Islet of Langerhans (tissue), 1 donor: ENCODE results near the gene KRTAP10-2.
"Not testable (repeated sequence)": the region's sequence is repeated elsewhere in the genome, so short reads cannot be mapped to it uniquely, and the experiment has no call there.

Experiments used
- FAIRE-seq: peaks from one replicate; lab custom pipeline; 2011; peaks lifted over from hg19 to GRCh38; lab: Jason Lieb, UNC

KRTAP10-2 gene

DNA sequence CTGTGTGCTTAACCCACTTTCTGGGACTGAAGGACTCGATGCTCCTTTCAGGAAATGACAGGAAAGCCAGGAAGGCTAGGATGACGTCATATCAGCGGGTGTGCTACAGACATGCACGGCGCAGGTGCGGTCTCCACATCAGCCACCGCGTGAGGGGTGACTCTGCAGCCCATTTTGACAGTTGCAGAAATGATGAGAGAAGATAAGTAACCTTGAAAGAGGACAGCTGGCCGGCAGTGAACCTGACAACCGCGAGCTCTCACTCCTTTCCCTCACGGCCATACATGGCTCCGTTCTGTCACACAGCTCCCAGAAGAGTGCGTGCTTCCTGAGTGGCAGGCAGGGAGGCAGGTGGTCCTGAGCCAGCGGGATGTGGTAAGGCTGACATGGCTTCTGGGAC is 30.8 kb upstream of the KRTAP10-2 start:
- no peak for FAIRE-seq

GRCh38 chr21:44581158-44581557 is 29.9 kb upstream of the KRTAP10-2 start:
- no peak for FAIRE-seq

DNA sequence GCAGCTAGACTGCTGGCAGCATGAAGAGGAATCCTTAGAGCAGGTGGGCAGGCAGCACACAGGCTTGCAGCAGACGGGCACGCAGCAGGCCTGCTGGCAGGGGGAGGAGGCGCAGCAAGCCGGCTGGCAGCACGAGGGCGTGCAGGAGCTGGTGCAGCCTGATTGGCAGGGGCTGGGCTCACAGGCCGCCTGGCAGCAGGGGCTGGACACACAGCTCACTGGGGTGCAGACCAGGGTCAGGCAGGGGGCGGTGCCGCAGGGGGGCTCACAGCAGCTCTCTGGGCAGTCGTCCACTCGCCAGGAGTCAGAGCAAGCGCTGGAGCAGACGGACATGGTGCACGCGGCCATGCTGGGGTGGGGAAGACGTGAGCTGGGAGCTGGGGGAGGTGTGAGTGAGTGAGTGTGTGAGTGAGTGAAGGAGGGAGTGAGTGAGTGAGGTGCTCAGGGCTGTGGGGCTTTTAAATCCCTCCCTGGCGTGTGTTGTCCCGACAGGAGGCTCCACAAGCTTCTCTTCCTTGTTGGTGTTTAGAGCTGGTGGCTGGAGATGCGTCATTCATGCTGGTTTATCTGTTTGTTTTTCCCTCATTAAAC is 29.0 kb upstream of the KRTAP10-2 start, which contains the start of gene KRTAP10-5:
Gene KRTAP10-5, minus strand, starts transcription at position 374 of the 591 bp plus-strand sequence. Its CDS starts 26 bp downstream, at position 348.
- FAIRE-seq = not testable (repeated sequence)

GRCh38 chr21:44579833-44580144 is 28.5 kb upstream of the KRTAP10-2 start:
- FAIRE-seq = no peak

- no peak for FAIRE-seq
Measured at GRCh38 chr21:44579056-44579832, 27.9 kb upstream of the KRTAP10-2 start.

DNA sequence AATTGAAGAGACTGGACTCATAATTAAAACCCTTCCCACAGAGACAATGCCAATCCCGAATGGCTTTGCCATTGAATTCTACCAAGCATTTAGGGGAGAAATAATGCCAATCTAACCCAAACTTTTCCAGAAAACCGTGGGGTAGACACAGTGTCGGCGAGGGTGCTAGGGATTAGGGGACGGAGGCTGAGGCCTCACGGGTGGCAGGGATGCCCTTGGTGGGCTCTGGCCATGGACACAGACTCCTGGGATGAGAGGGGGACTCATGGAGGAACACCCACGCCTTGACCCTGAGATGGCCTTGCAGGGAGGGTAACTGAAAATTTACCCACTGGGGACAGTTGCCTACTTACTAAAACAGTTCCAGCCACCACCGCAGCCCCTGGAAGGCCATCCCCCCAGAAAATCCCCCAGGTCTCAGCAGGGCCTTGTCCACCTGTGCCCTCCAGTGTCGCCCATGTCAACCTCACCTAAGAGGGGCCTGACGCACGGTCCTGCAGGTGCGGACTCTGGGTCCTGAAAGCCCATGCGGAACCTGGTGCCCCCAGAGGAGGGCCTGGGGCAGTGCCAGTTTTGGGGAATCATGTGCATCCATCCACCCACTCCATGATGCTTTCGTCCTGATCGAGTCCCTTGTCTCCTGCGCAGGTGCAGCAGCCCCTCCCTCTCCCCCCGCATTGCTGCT is 27.2 kb upstream of the KRTAP10-2 start:
- no peak for FAIRE-seq

DNA sequence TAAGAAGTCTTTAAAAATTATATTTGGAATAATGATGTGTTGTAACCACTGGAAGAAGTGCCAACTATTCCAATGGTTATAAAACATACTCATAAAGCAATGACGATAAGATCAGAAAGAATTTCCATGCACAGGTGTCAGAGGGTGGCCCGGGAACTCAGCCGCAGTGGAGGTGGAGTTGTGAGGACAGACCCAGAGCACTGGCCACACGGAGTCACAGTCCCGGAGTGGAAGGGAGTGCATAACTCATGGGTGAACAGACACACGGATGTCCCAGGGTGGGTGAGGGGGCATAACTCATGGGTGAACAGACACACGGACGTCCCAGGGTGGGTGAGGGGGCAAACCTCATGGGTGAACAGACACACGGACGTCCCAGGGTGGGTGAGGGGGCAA is 24.7 kb upstream of the KRTAP10-2 start:
- FAIRE-seq = no peak

GRCh38 chr21:44575307-44576024 is 24.2 kb upstream of the KRTAP10-2 start:
- no peak for FAIRE-seq

DNA sequence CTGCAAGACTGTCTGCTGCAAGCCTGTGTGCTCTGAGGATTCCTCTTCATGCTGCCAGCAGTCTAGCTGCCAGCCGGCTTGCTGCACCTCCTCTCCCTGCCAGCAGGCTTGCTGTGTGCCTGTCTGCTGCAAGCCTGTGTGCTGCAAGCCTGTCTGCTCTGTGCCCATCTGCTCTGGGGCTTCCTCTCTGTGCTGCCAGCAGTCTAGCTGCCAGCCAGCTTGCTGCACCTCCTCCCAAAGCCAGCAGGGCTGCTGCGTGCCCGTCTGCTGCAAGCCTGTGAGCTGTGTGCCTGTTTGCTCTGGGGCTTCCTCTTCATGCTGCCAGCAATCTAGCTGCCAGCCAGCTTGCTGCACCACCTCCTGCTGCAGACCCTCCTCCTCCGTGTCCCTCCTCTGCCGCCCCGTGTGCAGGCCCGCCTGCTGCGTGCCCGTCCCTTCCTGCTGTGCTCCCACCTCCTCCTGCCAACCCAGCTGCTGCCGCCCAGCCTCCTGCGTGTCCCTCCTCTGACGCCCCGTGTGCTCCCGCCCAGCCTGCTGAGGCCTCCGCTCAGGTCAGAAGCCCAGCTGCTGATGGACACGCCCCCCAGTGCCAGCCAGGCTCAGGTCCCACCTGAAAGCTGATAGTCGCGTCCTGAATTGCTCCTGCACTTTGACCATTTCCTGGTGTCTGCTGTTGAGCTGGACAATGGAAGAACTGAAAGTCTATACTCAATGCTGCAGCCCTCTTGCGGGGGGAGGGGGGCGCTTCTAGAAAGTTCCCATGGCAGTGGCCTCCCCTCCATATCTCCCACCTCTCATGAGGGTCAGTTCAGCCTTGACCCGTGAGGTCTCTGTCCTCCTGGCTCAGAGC is 23.4 kb upstream of the KRTAP10-2 start:
- FAIRE-seq = no peak

GRCh38 chr21:44573630-44574456 is 22.5 kb upstream of the KRTAP10-2 start, which contains the start of gene KRTAP10-4:
Gene KRTAP10-4 (plus strand): TSS chr21:44573729. CDS start chr21:44573759, 30 bp downstream.
- FAIRE-seq = not testable (repeated sequence)

- FAIRE-seq = no peak
Measured at GRCh38 chr21:44572959-44573583, 21.8 kb upstream of the KRTAP10-2 start.

GRCh38 chr21:44571844-44572782 is 20.8 kb upstream of the KRTAP10-2 start:
- FAIRE-seq = no peak

GRCh38 chr21:44571296-44571695 is 20.0 kb upstream of the KRTAP10-2 start:
- FAIRE-seq = no peak

DNA sequence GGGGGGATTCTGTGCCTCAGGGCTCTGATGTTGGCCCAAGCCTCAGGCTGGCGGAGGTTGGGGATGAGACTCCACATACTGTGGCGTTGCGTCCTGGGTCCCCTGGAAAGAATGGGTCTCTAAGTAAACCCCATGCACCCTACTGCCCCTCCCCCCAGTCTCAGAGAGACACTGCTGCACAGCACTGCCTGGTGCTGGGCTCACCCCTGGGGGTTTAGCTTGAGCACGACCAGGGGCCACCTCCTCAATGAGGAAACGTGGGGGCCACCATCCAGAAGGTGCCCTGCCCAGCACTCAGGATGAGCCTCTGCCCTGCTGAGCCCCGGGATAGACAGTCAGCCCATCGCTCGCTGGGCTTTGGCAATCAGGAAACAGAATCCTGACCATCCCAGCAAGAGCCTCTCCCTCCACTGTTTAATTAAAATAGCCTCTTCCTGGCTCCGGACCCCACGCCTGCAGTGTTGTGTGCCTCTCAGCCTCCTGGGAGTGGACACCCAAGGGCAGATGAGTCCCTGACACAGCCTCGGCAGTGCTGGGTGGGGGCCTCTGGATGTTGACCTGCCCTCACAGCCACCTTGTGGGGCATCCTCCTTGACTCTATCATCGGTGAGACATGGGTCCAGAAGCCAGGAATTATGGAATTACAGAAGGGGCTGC is 18.7 kb upstream of the KRTAP10-2 start:
- FAIRE-seq = no peak

DNA sequence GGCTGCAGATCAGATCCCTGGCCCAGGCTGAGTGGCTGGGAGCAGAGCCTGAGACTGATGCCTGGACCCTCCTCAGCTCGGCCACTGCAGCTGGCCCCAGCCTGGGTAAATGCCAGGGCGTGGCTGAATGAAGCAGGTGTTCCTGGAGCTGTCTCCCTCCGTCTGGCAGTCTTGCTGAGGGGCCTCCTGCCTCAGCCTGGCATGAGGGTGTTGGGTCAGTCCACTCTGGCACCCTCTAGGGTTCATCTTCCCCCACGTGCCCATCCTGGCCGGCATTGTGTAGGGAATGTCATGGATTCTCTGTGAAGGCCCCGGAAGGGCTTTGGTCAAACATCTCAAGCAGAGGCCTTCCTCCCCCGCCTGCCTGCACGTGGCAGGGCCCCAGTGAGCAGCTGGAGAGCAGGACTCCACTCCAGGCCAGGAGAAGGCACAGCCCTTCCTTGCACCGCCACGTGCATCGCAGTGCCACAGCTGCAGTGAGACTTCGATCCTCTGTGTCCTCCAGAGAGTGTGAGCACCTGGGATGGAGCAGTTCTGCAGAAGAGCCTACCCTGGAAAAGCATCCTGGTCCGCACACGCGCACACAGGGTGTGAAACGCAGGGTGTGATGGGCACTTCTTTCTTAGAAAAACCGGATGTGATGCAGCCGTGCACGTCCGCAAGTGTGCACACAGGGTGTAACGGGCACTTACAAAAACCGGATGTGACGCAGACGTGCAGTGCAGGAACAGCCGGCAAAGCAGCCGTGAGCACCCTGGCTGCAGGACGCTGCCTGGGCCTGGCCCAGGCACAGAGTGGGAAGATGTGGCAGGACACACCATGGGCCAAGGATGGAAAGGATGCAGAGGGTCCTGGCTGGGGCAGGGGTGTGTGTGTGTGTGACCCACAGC is 17.6 kb upstream of the KRTAP10-2 start:
- FAIRE-seq = no peak

- FAIRE-seq = no peak
Measured at GRCh38 chr21:44568261-44568660, 17.0 kb upstream of the KRTAP10-2 start.

GRCh38 chr21:44567481-44568171 is 16.3 kb upstream of the KRTAP10-2 start:
- FAIRE-seq = no peak
